Retina (tissue), 1 donor: ENCODE measurements around the gene LRP2.
A peak's percentile ranks its signal among the peaks of the same experiment; 100 is the strongest.

ENCODE experiments used
- DNase-seq: peaks from one replicate; pipeline ENCODE4 v3.0.0-alpha.2; 2016

The LRP2 gene

GRCh38 chr2:169237286-169237685 lies 125.0 kb downstream of the LRP2 start:
- no peak for DNase-seq

- DNase-seq: peak; percentile 19
Observed at GRCh38 chr2:169232551-169233154, 129.7 kb downstream of the LRP2 start.

- no peak for DNase-seq
Observed at GRCh38 chr2:169230204-169230603, 132.1 kb downstream of the LRP2 start.

- no peak for DNase-seq
Observed at GRCh38 chr2:169229590-169229989, 132.7 kb downstream of the LRP2 start.

GRCh38 chr2:169225906-169226305 lies 136.4 kb downstream of the LRP2 start:
- DNase-seq: no peak

GRCh38 chr2:169225233-169225750 lies 137.0 kb downstream of the LRP2 start:
- DNase-seq: no peak

- no peak for DNase-seq
Observed at GRCh38 chr2:169222665-169223064, 139.7 kb downstream of the LRP2 start.

- DNase-seq: peak; percentile 10
Observed at GRCh38 chr2:169221745-169222369, 140.5 kb downstream of the LRP2 start.

- DNase-seq: no peak
Observed at GRCh38 chr2:169210917-169211316, 151.4 kb downstream of the LRP2 start.

- no peak for DNase-seq
Observed at GRCh38 chr2:169208026-169208425, 154.3 kb downstream of the LRP2 start.

GRCh38 chr2:169205176-169205575 lies 157.2 kb downstream of the LRP2 start:
- DNase-seq: no peak

GRCh38 chr2:169203952-169204351 lies 158.4 kb downstream of the LRP2 start:
- no peak for DNase-seq

- no peak for DNase-seq
Observed at GRCh38 chr2:169200756-169201155, 161.6 kb downstream of the LRP2 start.

GRCh38 chr2:169193618-169194017 lies 168.7 kb downstream of the LRP2 start:
- no peak for DNase-seq

GRCh38 chr2:169190197-169190775 lies 172.0 kb downstream of the LRP2 start:
- DNase-seq: no peak

GRCh38 chr2:169189132-169189531 lies 173.2 kb downstream of the LRP2 start:
- no peak for DNase-seq

- peak; percentile 58 for DNase-seq
Observed at GRCh38 chr2:169185711-169186110, 176.6 kb downstream of the LRP2 start.

GRCh38 chr2:169184074-169184473 lies 178.3 kb downstream of the LRP2 start:
- DNase-seq: no peak

- no peak for DNase-seq
Observed at GRCh38 chr2:169182573-169182972, 179.8 kb downstream of the LRP2 start.

- DNase-seq: no peak
Observed at GRCh38 chr2:169178804-169179390, 183.4 kb downstream of the LRP2 start.

GRCh38 chr2:169178364-169178763 lies 184.0 kb downstream of the LRP2 start:
- peak; percentile 23 for DNase-seq

- DNase-seq: no peak
Observed at GRCh38 chr2:169175112-169175511, 187.2 kb downstream of the LRP2 start.

GRCh38 chr2:169173876-169174275 lies 188.5 kb downstream of the LRP2 start:
- DNase-seq: no peak

- peak; percentile 17 for DNase-seq
Observed at GRCh38 chr2:169172914-169173313, 189.4 kb downstream of the LRP2 start.
